Measurements from ENCODE around the gene SYNGR4.
"Not testable (repeated sequence)": the region's sequence is repeated elsewhere in the genome, so short reads cannot be mapped to it uniquely, and the experiment has no call there.

Gene SYNGR4

GRCh38 chr19:48373567-48373966, 9.4 kb downstream of the SYNGR4 start:
- no peak for DNase-seq

- no peak for DNase-seq
Measured at GRCh38 chr19:48378194-48378570, 14.0 kb downstream of the SYNGR4 start.

GRCh38 chr19:48379058-48379457, 14.9 kb downstream of the SYNGR4 start:
- no peak for DNase-seq

GRCh38 chr19:48381178-48381950, 17.2 kb downstream of the SYNGR4 start:
- no peak for DNase-seq

GRCh38 chr19:48382286-48382685, 18.1 kb downstream of the SYNGR4 start:
- no peak for DNase-seq

- no peak for DNase-seq
Measured at GRCh38 chr19:48385461-48386087, 21.4 kb downstream of the SYNGR4 start.

- DNase-seq: no peak
Measured at GRCh38 chr19:48386981-48387380, 22.8 kb downstream of the SYNGR4 start.

- DNase-seq: peak; percentile 66
Measured at GRCh38 chr19:48390188-48391099, 26.3 kb downstream of the SYNGR4 start.

GRCh38 chr19:48391100-48392005, 27.2 kb downstream of the SYNGR4 start, which contains the start of gene KDELR1:
KDELR1 (minus strand) TSS chr19:48391551; CDS start chr19:48391358, 193 bp downstream.
- DNase-seq: peak; percentile 75

GRCh38 chr19:48392006-48392344, 27.8 kb downstream of the SYNGR4 start:
- not testable (repeated sequence) for DNase-seq

GRCh38 chr19:48392860-48393558, 28.8 kb downstream of the SYNGR4 start:
- no peak for DNase-seq

- peak; percentile 26 for DNase-seq
Measured at GRCh38 chr19:48393559-48394330, 29.6 kb downstream of the SYNGR4 start, which contains the start of gene GRIN2D. GRIN2D (plus strand) TSS chr19:48393668; CDS start chr19:48398393, 4,725 bp downstream.

GRCh38 chr19:48394331-48395169, 30.4 kb downstream of the SYNGR4 start:
- DNase-seq: no peak

- DNase-seq: no peak
Measured at GRCh38 chr19:48395170-48395455, 30.9 kb downstream of the SYNGR4 start.

GRCh38 chr19:48395499-48395898, 31.3 kb downstream of the SYNGR4 start:
- DNase-seq: no peak

- DNase-seq: no peak
Measured at GRCh38 chr19:48396016-48396823, 32.1 kb downstream of the SYNGR4 start.

- DNase-seq: no peak
Measured at GRCh38 chr19:48396824-48397176, 32.6 kb downstream of the SYNGR4 start.

GRCh38 chr19:48397263-48398101, 33.3 kb downstream of the SYNGR4 start:
- DNase-seq: no peak

GRCh38 chr19:48398102-48398374, 33.9 kb downstream of the SYNGR4 start:
- DNase-seq: no peak
